Natural killer cell (primary cell): ENCODE measurements around the gene FECH. TPM values are rescaled to one million over a fixed set of nuclear protein-coding genes. Genes with fewer than 3 reads are reported as not detected.

Source experiments
- ATAC-seq, 3 donors: fragments of 150-1000 bp in 2 of 3; fragments of 200-7000 bp in 1 of 3; cut with Tn5 transposase; 1 replicate in 1 of 3; 2 replicates in 2 of 3; pipeline ENCODE4 v1.10.0; 2021; ENCODE audit warnings: mild to moderate bottlenecking in 2 of 3, moderate library complexity in 2 of 3
- DNase-seq, 2 donors: peaks; one replicate each; pipeline versions ENCODE4 v3.0.0 to v3.0.0-alpha.2; 2013 to 2021; ENCODE audit warnings: mixed read lengths in 1 of 2
- H3K27ac ChIP-seq: one replicate; pipeline ENCODE4 v1.5.1; 2013; ENCODE audit warnings: mild to moderate bottlenecking, low read length
- H3K27me3 ChIP-seq: one replicate; pipeline ENCODE4 v1.6.1; 2013; ENCODE audit warnings: low read length; ENCODE audit not compliant: control insufficient read depth, insufficient read depth
- H3K36me3 ChIP-seq: one replicate; pipeline ENCODE4 v1.6.1; 2013; ENCODE audit warnings: low read length; ENCODE audit not compliant: control insufficient read depth, insufficient read depth
- H3K4me1 ChIP-seq: one replicate; pipeline ENCODE4 v1.6.1; 2013; ENCODE audit warnings: low read length; ENCODE audit not compliant: control insufficient read depth, insufficient read depth
- H3K4me3 ChIP-seq: one replicate; pipeline ENCODE4 v1.5.1; 2013; ENCODE audit warnings: low read length
- H3K9me3 ChIP-seq: one replicate; pipeline ENCODE4 v1.6.1; 2013; ENCODE audit warnings: low read length; ENCODE audit not compliant: control insufficient read depth, insufficient read depth
- H3K27ac Mint-ChIP-seq, 2 donors: one replicate each; pipeline ENCODE4 v1.8.0; 2022; ENCODE audit warnings: mild to moderate bottlenecking in 2 of 2, mixed read lengths in 2 of 2, moderate library complexity in 1 of 2
- H3K27me3 Mint-ChIP-seq, 2 donors: one replicate each; pipeline ENCODE4 v1.8.0; 2022; ENCODE audit warnings: low read depth in 2 of 2, mixed read lengths in 2 of 2
- H3K36me3 Mint-ChIP-seq: one replicate; pipeline ENCODE4 v1.8.0; 2022; ENCODE audit warnings: mixed read lengths
- H3K4me1 Mint-ChIP-seq, 2 donors: one replicate each; pipeline ENCODE4 v1.8.0; 2022; ENCODE audit warnings: mixed read lengths in 2 of 2
- H3K4me3 Mint-ChIP-seq: one replicate; pipeline ENCODE4 v1.8.0; 2022; ENCODE audit warnings: mild to moderate bottlenecking, moderate library complexity, mixed read lengths
- H3K9me3 Mint-ChIP-seq, 2 donors: one replicate each; pipeline ENCODE4 v1.8.0; 2022; ENCODE audit warnings: mixed read lengths in 2 of 2
- WGBS: methylation state at CpG from one replicate; pipeline ENCODE4 v1.1.7; 2013; ENCODE audit warnings: missing lambda C conversion rate; ENCODE audit not compliant: insufficient coverage; 5-methylcytosine and 5-hydroxymethylcytosine counted together
- intact Hi-C: fragments of 100-400 bp; cut with micrococcal nuclease; formaldehyde crosslinking; loops from one replicate; pipeline ENCODE4 v1.14.2; 2022
- total RNA-seq, 4 donors: library from RNA; stranded (reverse); fragments of 120-200 nt in 1 of 4; gene quantifications; one replicate each; pipeline versions ENCODE4 v1.2.3 to v1.2.4, GENCODE V29; 2013 to 2022
- TF ChIP-seq, protein P1 (sequence below): fragments of 200-600 bp; IDR thresholded peaks from one replicate; pipeline ENCODE4 v1.8.0; 2022; ENCODE audit warnings: antibody characterized with exemption

Gene FECH
- total RNA-seq, 3 donors from 2014 or later (not counting 1 experiment from before 2014, with no cell fraction given): 13.9 to 22.0 (median 20.6) TPM

DNA sequence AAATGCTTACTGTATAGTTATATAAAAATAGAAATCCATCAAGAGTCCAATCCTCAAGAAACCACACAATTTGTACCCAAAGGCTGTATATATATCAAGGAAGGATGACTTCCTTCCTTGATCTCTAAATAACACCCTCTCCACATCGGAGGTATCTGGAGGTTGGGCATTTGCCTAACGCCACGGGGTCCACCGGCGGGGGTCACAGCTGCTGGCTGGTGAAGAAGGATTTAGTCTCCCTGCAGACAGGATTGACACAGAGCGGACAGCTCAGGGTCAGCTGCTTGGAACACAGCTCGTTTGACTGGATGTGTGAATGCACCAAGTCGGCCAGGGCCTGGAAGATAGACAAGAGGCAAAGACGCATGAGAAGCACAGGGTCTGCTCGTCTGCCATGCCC is 36.0 kb downstream of the FECH start:
- no peaks in the 10 kb centered on the region for H3K27me3 Mint-ChIP-seq
- H3K9me3 Mint-ChIP-seq: no peaks in the 10 kb centered on the region
- no peaks in the 10 kb centered on the region for H3K27me3 ChIP-seq
- H3K36me3 ChIP-seq: peaks cover 26% of the 10 kb centered on the region
- no peak for DNase-seq
- no peaks in the 10 kb centered on the region for H3K9me3 ChIP-seq
- H3K4me3 ChIP-seq: no peak overlapping the region
- TF ChIP-seq, protein P1, sequence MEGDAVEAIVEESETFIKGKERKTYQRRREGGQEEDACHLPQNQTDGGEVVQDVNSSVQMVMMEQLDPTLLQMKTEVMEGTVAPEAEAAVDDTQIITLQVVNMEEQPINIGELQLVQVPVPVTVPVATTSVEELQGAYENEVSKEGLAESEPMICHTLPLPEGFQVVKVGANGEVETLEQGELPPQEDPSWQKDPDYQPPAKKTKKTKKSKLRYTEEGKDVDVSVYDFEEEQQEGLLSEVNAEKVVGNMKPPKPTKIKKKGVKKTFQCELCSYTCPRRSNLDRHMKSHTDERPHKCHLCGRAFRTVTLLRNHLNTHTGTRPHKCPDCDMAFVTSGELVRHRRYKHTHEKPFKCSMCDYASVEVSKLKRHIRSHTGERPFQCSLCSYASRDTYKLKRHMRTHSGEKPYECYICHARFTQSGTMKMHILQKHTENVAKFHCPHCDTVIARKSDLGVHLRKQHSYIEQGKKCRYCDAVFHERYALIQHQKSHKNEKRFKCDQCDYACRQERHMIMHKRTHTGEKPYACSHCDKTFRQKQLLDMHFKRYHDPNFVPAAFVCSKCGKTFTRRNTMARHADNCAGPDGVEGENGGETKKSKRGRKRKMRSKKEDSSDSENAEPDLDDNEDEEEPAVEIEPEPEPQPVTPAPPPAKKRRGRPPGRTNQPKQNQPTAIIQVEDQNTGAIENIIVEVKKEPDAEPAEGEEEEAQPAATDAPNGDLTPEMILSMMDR: no peak
- 89% methylated on average over 10 of the region's 10 CpGs for WGBS
- ATAC-seq: no peak
- no peaks in the 10 kb centered on the region for H3K4me1 Mint-ChIP-seq
- H3K36me3 Mint-ChIP-seq: peaks cover 6% of the 10 kb centered on the region
- no peak overlapping the region for H3K27ac Mint-ChIP-seq
- no peaks in the 10 kb centered on the region for H3K4me1 ChIP-seq
- intact Hi-C loops: no loop called here
- H3K4me3 Mint-ChIP-seq: no peak overlapping the region
- no peak overlapping the region for H3K27ac ChIP-seq

DNA sequence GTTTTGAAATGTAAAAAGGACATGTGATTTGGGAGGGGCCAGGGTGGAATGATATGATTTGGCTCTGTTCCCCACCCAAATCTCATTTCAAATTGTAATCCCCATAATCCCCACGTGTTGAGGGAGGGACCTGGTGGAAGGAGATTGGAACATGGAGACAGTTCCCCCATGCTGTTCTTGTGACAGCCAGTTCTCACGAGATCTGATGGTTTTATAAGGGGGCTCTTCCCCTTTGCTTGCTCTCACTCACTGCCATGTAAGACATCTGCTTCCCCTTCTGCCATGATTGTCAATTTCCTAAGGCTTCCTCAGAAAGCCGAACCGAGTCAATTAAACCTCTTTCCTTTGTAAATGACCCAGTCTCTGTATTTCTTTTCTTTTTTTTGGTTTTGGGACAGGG is 39.2 kb downstream of the FECH start:
- Mint-ChIP-seq H3K9me3 (no peaks in the 10 kb centered on the region), H3K4me3 (no peak overlapping the region), H3K27ac (no peak overlapping the region), H3K36me3 (no peaks in the 10 kb centered on the region), H3K27me3 (peaks cover 0 to 3% of the 10 kb centered on the region in 2 donors), H3K4me1 (no peaks in the 10 kb centered on the region)
- H3K36me3 ChIP-seq: peaks cover 14% of the 10 kb centered on the region
- no peaks in the 10 kb centered on the region for H3K9me3 ChIP-seq
- DNase-seq (no peak), ATAC-seq (no peak)
- no peaks in the 10 kb centered on the region for H3K4me1 ChIP-seq
- no peaks in the 10 kb centered on the region for H3K27me3 ChIP-seq
- TF ChIP-seq, protein P1: no peak
- whole genome bisulfite sequencing: 88% methylated on average over 3 of the region's 4 CpGs
- H3K4me3 ChIP-seq: no peak overlapping the region
- H3K27ac ChIP-seq: no peak overlapping the region
- intact Hi-C loops: no loop called here

DNA sequence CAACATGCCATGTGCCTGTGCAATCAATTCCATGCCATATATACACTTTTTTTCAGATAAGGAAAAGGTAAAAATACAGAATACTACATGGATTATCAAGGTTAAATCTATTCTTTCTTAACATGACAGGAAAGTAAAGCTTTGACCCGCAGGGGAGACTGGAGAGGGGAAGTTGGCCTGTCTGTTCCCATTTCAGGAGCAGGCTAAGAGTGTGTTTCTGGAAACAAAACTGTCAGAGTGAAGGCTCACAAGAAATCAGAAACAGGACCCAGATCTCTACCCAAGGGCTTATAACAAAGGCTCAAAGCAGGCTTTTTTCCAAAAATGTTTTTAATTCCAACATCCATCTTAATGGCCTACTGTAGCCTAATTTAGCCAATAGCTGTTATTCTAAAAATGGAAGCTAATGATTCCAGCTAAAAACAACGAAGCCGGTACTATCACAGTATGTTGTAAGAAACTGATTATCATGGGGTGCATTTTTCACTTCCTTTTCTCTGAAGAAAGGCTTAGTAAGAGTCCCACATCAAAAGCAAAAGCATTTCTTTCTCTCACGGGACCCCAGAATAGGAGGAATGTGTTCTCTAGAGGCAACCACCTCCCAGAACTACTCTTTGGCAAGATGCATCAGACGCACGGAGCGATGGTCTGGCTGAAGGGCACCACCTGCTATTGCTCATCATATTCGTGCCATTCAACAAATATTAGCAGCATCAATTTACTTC is 41.4 kb downstream of the FECH start:
- Histone ChIP-seq H3K27ac (no peak overlapping the region), H3K4me3 (no peak overlapping the region), H3K36me3 (no peaks in the 10 kb centered on the region), H3K27me3 (no peaks in the 10 kb centered on the region), H3K4me1 (no peaks in the 10 kb centered on the region), H3K9me3 (no peaks in the 10 kb centered on the region)
- Mint-ChIP-seq H3K4me1 (no peaks in the 10 kb centered on the region), H3K4me3 (no peak overlapping the region), H3K27me3 (peaks cover 0 to 3% of the 10 kb centered on the region in 2 donors), H3K27ac (no peak overlapping the region), H3K9me3 (no peaks in the 10 kb centered on the region), H3K36me3 (no peaks in the 10 kb centered on the region)
- intact Hi-C loops: no loop called here
- 24% methylated on average over 8 of the region's 8 CpGs for WGBS
- DNase-seq (no peak), ATAC-seq (no peak)
- TF ChIP-seq, protein P1: no peak

DNA sequence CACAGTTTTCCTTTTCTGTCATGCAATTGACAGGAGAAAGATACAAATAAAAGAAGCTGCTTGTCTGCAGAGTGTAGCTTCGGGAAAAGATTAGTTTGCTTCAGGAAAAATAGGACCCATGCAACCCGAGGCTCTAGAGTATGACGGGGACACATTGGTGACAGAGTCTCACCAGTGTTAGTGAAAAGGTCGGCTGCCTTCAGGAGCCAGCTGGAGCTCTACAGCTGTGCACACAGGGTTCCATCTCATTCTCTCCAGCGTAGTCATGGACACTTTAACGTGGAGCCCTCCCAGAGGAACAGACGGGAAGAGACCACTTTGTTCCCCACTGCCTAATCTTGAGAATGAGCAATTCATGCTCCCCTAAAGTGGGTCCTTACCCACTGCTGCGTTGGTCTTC is 42.9 kb downstream of the FECH start:
- no peaks in the 10 kb centered on the region for H3K4me1 Mint-ChIP-seq
- peaks cover 0 to 5% of the 10 kb centered on the region in 2 donors for H3K27me3 Mint-ChIP-seq
- no peak for ATAC-seq
- no peaks in the 10 kb centered on the region for H3K36me3 ChIP-seq
- H3K27me3 ChIP-seq: no peaks in the 10 kb centered on the region
- no peak for DNase-seq
- H3K27ac ChIP-seq: no peak overlapping the region
- no peaks in the 10 kb centered on the region for H3K36me3 Mint-ChIP-seq
- no peak overlapping the region for H3K27ac Mint-ChIP-seq
- H3K4me3 ChIP-seq: no peak overlapping the region
- H3K9me3 ChIP-seq: no peaks in the 10 kb centered on the region
- no peaks in the 10 kb centered on the region for H3K4me1 ChIP-seq
- no peak overlapping the region for H3K4me3 Mint-ChIP-seq
- TF ChIP-seq, protein P1: no peak
- intact Hi-C loops: no loop called here
- 89% methylated on average over 8 of the region's 8 CpGs for WGBS
- no peaks in the 10 kb centered on the region for H3K9me3 Mint-ChIP-seq
